ENCODE results near the gene ELMOD3.
"Not testable (repeated sequence)": the region's sequence is repeated elsewhere in the genome, so short reads cannot be mapped to it uniquely, and the experiment has no call there.

The ELMOD3 gene

GRCh38 chr2:85377083-85377482 lies 22.5 kb downstream of the ELMOD3 start:
- DNase-seq = no peak

GRCh38 chr2:85378257-85378656 lies 23.7 kb downstream of the ELMOD3 start:
- DNase-seq = no peak

- DNase-seq = no peak
Measured at GRCh38 chr2:85380048-85380447, 25.5 kb downstream of the ELMOD3 start.

GRCh38 chr2:85383151-85383550 lies 28.6 kb downstream of the ELMOD3 start:
- DNase-seq = not testable (repeated sequence)

GRCh38 chr2:85383850-85384249 lies 29.3 kb downstream of the ELMOD3 start:
- DNase-seq = no peak

- DNase-seq = no peak
Measured at GRCh38 chr2:85385746-85386145, 31.2 kb downstream of the ELMOD3 start.

GRCh38 chr2:85387754-85388153 lies 33.2 kb downstream of the ELMOD3 start:
- DNase-seq = no peak

GRCh38 chr2:85388878-85389538 lies 34.4 kb downstream of the ELMOD3 start:
- DNase-seq = no peak

GRCh38 chr2:85390941-85391669 lies 36.5 kb downstream of the ELMOD3 start:
- DNase-seq = peak; percentile 69 to 79

- no peak for DNase-seq
Measured at GRCh38 chr2:85393836-85394235, 39.3 kb downstream of the ELMOD3 start.

GRCh38 chr2:85394261-85394681 lies 39.7 kb downstream of the ELMOD3 start:
- no peak for DNase-seq

- no peak for DNase-seq
Measured at GRCh38 chr2:85394976-85395375, 40.4 kb downstream of the ELMOD3 start.

GRCh38 chr2:85395912-85396475 lies 41.4 kb downstream of the ELMOD3 start:
- no peak for DNase-seq

GRCh38 chr2:85396531-85397470 lies 42.2 kb downstream of the ELMOD3 start:
- DNase-seq = no peak

- DNase-seq = no peak
Measured at GRCh38 chr2:85397925-85398331, 43.4 kb downstream of the ELMOD3 start.

- DNase-seq = no peak
Measured at GRCh38 chr2:85398426-85399182, 44.0 kb downstream of the ELMOD3 start.

- no peak for DNase-seq
Measured at GRCh38 chr2:85399183-85399455, 44.5 kb downstream of the ELMOD3 start.

- DNase-seq = no peak
Measured at GRCh38 chr2:85400023-85400422, 45.5 kb downstream of the ELMOD3 start.

- DNase-seq = no peak
Measured at GRCh38 chr2:85400541-85401463, 46.2 kb downstream of the ELMOD3 start.

- no peak for DNase-seq
Measured at GRCh38 chr2:85401464-85401805, 46.9 kb downstream of the ELMOD3 start.

GRCh38 chr2:85401844-85402243 lies 47.3 kb downstream of the ELMOD3 start:
- DNase-seq = no peak
